ENCODE measurements around the gene WNT7B.

GRCh38 chr22:45871721-45872120, 105.2 kb downstream of the WNT7B start:
- TF ChIP-seq CTCF (IDR thresholded peaks at IDR 0.05): no peak
- no peak for TF ChIP-seq EZH2phosphoT487 (IDR thresholded peaks at IDR 0.05; ENCODE audit: borderline replicate concordance, low read depth)
- TF ChIP-seq EP300 (IDR thresholded peaks at IDR 0.05; ENCODE audit: borderline replicate concordance in 1 of 2, low read depth in 1 of 2, low read length in 1 of 2): no peak
- TF ChIP-seq GABPA (IDR thresholded peaks at IDR 0.05; ENCODE audit: low read depth): no peak
- no peak for TF ChIP-seq SMC3 (IDR thresholded peaks at IDR 0.05; ENCODE audit: low read depth, low read length)
- TF ChIP-seq SIN3A (IDR thresholded peaks at IDR 0.05; ENCODE audit: borderline replicate concordance, low read depth, low read length): no peak
- TF ChIP-seq YY1 (IDR thresholded peaks at IDR 0.05; ENCODE audit: low read depth): no peak
- TF ChIP-seq ZBTB33 (IDR thresholded peaks at IDR 0.05; ENCODE audit: borderline replicate concordance, low read depth): no peak
- no peak for TF ChIP-seq RXRA (IDR thresholded peaks at IDR 0.05; ENCODE audit: borderline replicate concordance, low read depth)
